GM11168 (cell line): ENCODE data around the gene SLC6A18.
"Not testable (repeated sequence)": the region's sequence is repeated elsewhere in the genome, so short reads cannot be mapped to it uniquely, and the experiment has no call there.

Experiments
- in situ Hi-C: fragments of 300-500 bp; cut with MboI; formaldehyde crosslinking; loops from one replicate; pipeline ENCODE4 v1.12.0; 2022; ENCODE audit warnings: low sequenced_read_pairs; ENCODE audit not compliant: unreplicated experiment

Gene SLC6A18

GRCh38 chr5:1228120-1228519 is 2.9 kb downstream of the SLC6A18 start:
- in situ Hi-C loops, result no loop called here

GRCh38 chr5:1229023-1229422 is 3.8 kb downstream of the SLC6A18 start:
- in situ Hi-C loops, result not testable (repeated sequence)

- in situ Hi-C loops, result no loop called here
These were observed 4.6 kb downstream of the SLC6A18 start for GRCh38 chr5:1229822-1230221.

- in situ Hi-C loops, result no loop called here
These were observed 5.4 kb downstream of the SLC6A18 start for GRCh38 chr5:1230551-1230950.

GRCh38 chr5:1231354-1231905 is 6.2 kb downstream of the SLC6A18 start:
- in situ Hi-C loops, result no loop called here

GRCh38 chr5:1232780-1233179 is 7.6 kb downstream of the SLC6A18 start:
- in situ Hi-C loops, result no loop called here

GRCh38 chr5:1235379-1235778 is 10.2 kb downstream of the SLC6A18 start:
- in situ Hi-C loops, result no loop called here

- in situ Hi-C loops, result no loop called here
These were observed 10.7 kb downstream of the SLC6A18 start for GRCh38 chr5:1235838-1236237.

- in situ Hi-C loops, result no loop called here
These were observed 14.5 kb downstream of the SLC6A18 start for GRCh38 chr5:1239505-1240251.

- in situ Hi-C loops, result no loop called here
These were observed 15.5 kb downstream of the SLC6A18 start for GRCh38 chr5:1240496-1241260.

GRCh38 chr5:1241509-1242080 is 16.4 kb downstream of the SLC6A18 start:
- in situ Hi-C loops, result no loop called here

GRCh38 chr5:1242733-1243486 is 17.7 kb downstream of the SLC6A18 start:
- in situ Hi-C loops, result no loop called here

GRCh38 chr5:1243487-1244130 is 18.4 kb downstream of the SLC6A18 start:
- in situ Hi-C loops, result no loop called here

GRCh38 chr5:1244255-1244654 is 19.1 kb downstream of the SLC6A18 start:
- in situ Hi-C loops, result no loop called here

GRCh38 chr5:1244976-1245375 is 19.8 kb downstream of the SLC6A18 start:
- in situ Hi-C loops, result no loop called here

- in situ Hi-C loops, result no loop called here
These were observed 20.9 kb downstream of the SLC6A18 start for GRCh38 chr5:1245905-1246576.

GRCh38 chr5:1246711-1247431 is 21.7 kb downstream of the SLC6A18 start:
- in situ Hi-C loops, result no loop called here

GRCh38 chr5:1247811-1248210 is 22.6 kb downstream of the SLC6A18 start:
- in situ Hi-C loops, result no loop called here
